Measurements from ENCODE around the gene TTC22. TPM values are rescaled to one million over a fixed set of nuclear protein-coding genes. Genes with fewer than 3 reads are reported as not detected.

Gene TTC22
- total RNA-seq, 1 donor from 2014 or later = 7.4 TPM

- Histone ChIP-seq H3K27me3 (ENCODE audit: control insufficient read depth, insufficient read depth, low read length) (no peaks in the 10 kb centered on the region), H3K36me3 (ENCODE audit: control insufficient read depth, insufficient read depth, low read length) (peaks cover 18% of the 10 kb centered on the region), H3K4me3 (ENCODE audit: low read depth, low read length) (no peak overlapping the region)
- FAIRE-seq (no peak), DNase-seq (ENCODE audit: low read depth) (no peak)
- TF ChIP-seq CTCF (IDR thresholded peaks at IDR 0.05; ENCODE audit: insufficient read depth, low read length, severe bottlenecking) = no peak
Observed at GRCh38 chr1:54846716-54847284, 45.7 kb upstream of the TTC22 start.

- H3K4me3 ChIP-seq (ENCODE audit: low read depth, low read length) = no peak overlapping the region
- H3K36me3 ChIP-seq (ENCODE audit: control insufficient read depth, insufficient read depth, low read length) = peaks cover 14% of the 10 kb centered on the region
- no peak for FAIRE-seq
- H3K27me3 ChIP-seq (ENCODE audit: control insufficient read depth, insufficient read depth, low read length) = no peaks in the 10 kb centered on the region
- no peak for TF ChIP-seq CTCF (IDR thresholded peaks at IDR 0.05; ENCODE audit: insufficient read depth, low read length, severe bottlenecking)
- DNase-seq (ENCODE audit: low read depth) = no peak
Observed at GRCh38 chr1:54846301-54846700, 45.2 kb upstream of the TTC22 start.

GRCh38 chr1:54845772-54846171, 44.6 kb upstream of the TTC22 start:
- DNase-seq (ENCODE audit: low read depth) (no peak), FAIRE-seq (no peak)
- Histone ChIP-seq H3K4me3 (ENCODE audit: low read depth, low read length) (no peak overlapping the region), H3K27me3 (ENCODE audit: control insufficient read depth, insufficient read depth, low read length) (no peaks in the 10 kb centered on the region), H3K36me3 (ENCODE audit: control insufficient read depth, insufficient read depth, low read length) (peaks cover 10% of the 10 kb centered on the region)
- TF ChIP-seq CTCF (IDR thresholded peaks at IDR 0.05; ENCODE audit: insufficient read depth, low read length, severe bottlenecking) = no peak

- FAIRE-seq (no peak), DNase-seq (ENCODE audit: low read depth) (no peak)
- H3K27me3 ChIP-seq (ENCODE audit: control insufficient read depth, insufficient read depth, low read length) = no peaks in the 10 kb centered on the region
- H3K4me3 ChIP-seq (ENCODE audit: low read depth, low read length) = no peak overlapping the region
- H3K36me3 ChIP-seq (ENCODE audit: control insufficient read depth, insufficient read depth, low read length) = peaks cover 1% of the 10 kb centered on the region
- no peak for TF ChIP-seq CTCF (IDR thresholded peaks at IDR 0.05; ENCODE audit: insufficient read depth, low read length, severe bottlenecking)
Observed at GRCh38 chr1:54844564-54844963, 43.4 kb upstream of the TTC22 start.

GRCh38 chr1:54843449-54843848, 42.3 kb upstream of the TTC22 start:
- H3K27me3 ChIP-seq (ENCODE audit: control insufficient read depth, insufficient read depth, low read length) = no peaks in the 10 kb centered on the region
- FAIRE-seq (no peak), DNase-seq (ENCODE audit: low read depth) (no peak)
- H3K36me3 ChIP-seq (ENCODE audit: control insufficient read depth, insufficient read depth, low read length) = no peaks in the 10 kb centered on the region
- no peak overlapping the region for H3K4me3 ChIP-seq (ENCODE audit: low read depth, low read length)
- no peak for TF ChIP-seq CTCF (IDR thresholded peaks at IDR 0.05; ENCODE audit: insufficient read depth, low read length, severe bottlenecking)

- Histone ChIP-seq H3K4me3 (ENCODE audit: low read depth, low read length) (no peak overlapping the region), H3K27me3 (ENCODE audit: control insufficient read depth, insufficient read depth, low read length) (no peaks in the 10 kb centered on the region), H3K36me3 (ENCODE audit: control insufficient read depth, insufficient read depth, low read length) (no peaks in the 10 kb centered on the region)
- FAIRE-seq = no peak
- DNase-seq (ENCODE audit: low read depth) = no peak
- no peak for TF ChIP-seq CTCF (IDR thresholded peaks at IDR 0.05; ENCODE audit: insufficient read depth, low read length, severe bottlenecking)
Observed at GRCh38 chr1:54842963-54843362, 41.8 kb upstream of the TTC22 start.

Measured in bronchial epithelial cell (primary cell).